ENCODE data around the gene TMEM239. TPM values are rescaled to one million over a fixed set of nuclear protein-coding genes. Genes with fewer than 3 reads are reported as not detected.

Gene TMEM239
- polyA plus RNA-seq, 1 donor (not counting 4 experiments of a cell fraction or from before 2014, with no cell fraction given): not detected

- H2AFZ ChIP-seq (ENCODE audit: control insufficient read depth, low read length): no peak overlapping the region
- H3K9ac ChIP-seq (ENCODE audit: control insufficient read depth, extremely low read depth, insufficient read depth, low read length): no peak overlapping the region
- no peaks in the 10 kb centered on the region for H3K9me3 ChIP-seq (ENCODE audit: control insufficient read depth, low read depth, low read length)
- H4K20me1 ChIP-seq (ENCODE audit: control insufficient read depth, extremely low read depth, insufficient read depth, low read length): peaks cover 6% of the 10 kb centered on the region
- peaks cover 23% of the 10 kb centered on the region for H3K27me3 ChIP-seq (ENCODE audit: control insufficient read depth, extremely low read depth, insufficient read depth, low read length)
- no peaks in the 10 kb centered on the region for H3K4me1 ChIP-seq (ENCODE audit: control insufficient read depth, extremely low read depth, insufficient read depth, low read length)
- H3K4me2 ChIP-seq (ENCODE audit: control insufficient read depth, extremely low read depth, insufficient read depth, low read depth, low read length): no peak overlapping the region
- H3K4me3 ChIP-seq (ENCODE audit: control insufficient read depth in 2 of 3, extremely low read depth in 1 of 3, insufficient read depth in 2 of 3, low read depth in 1 of 3, low read length in 3 of 3): no peak overlapping the region
- TF ChIP-seq EZH2 (IDR thresholded peaks at IDR 0.05; ENCODE audit: low read length) (no peak), CTCF (optimal IDR thresholded peaks at IDR 0.05 in 1 of 3, IDR thresholded peaks at IDR 0.05 in 1 of 3, conservative IDR thresholded peaks at IDR 0.05 in 1 of 3; ENCODE audit: extremely low read depth in 1 of 3, insufficient read depth in 2 of 3, low read length in 3 of 3) (no peak)
- no peaks in the 10 kb centered on the region for H3K79me2 ChIP-seq (ENCODE audit: control insufficient read depth, insufficient read depth, low read length)
- H3K36me3 ChIP-seq (ENCODE audit: control insufficient read depth in 2 of 2, extremely low read depth in 1 of 2, insufficient read depth in 2 of 2, low read length in 2 of 2): no peaks in the 10 kb centered on the region
- dilution Hi-C loops (cut with MboI; ENCODE audit: extremely low pct_ligation_motif_present, low sequenced_read_pairs): no loop called here
- FAIRE-seq (no peak), DNase-seq (ENCODE audit: low read depth, low spot score) (no peak)
- H3K9me1 ChIP-seq (ENCODE audit: control insufficient read depth, extremely low read depth, insufficient read depth, low read length): no peaks in the 10 kb centered on the region
- H3K27ac ChIP-seq (ENCODE audit: control insufficient read depth, insufficient read depth, low read length): no peak overlapping the region
Observed at GRCh38 chr20:2773812-2774211, 42.4 kb upstream of the TMEM239 start.

DNA sequence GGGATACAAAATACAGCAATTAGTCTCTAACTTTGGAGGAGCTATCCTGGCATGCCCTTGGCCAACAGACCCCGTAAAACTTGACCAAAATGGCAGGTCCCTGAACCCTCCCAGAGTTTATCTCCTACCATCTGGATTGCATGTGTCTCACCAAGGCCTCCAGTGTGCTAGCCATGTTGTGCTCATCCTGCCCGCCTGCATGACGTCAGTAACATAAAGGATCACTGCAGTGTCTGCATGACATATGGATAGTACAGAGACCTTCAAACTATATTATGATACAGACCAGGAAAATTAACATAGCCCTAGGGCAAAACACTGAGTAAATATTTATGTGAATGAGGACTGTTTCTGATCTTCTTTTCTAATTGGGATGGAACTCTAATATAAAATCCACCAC is 41.0 kb upstream of the TMEM239 start:
- DNase-seq (ENCODE audit: low read depth, low spot score) (no peak), FAIRE-seq (no peak)
- Histone ChIP-seq H3K79me2 (ENCODE audit: control insufficient read depth, insufficient read depth, low read length) (no peaks in the 10 kb centered on the region), H3K4me1 (ENCODE audit: control insufficient read depth, extremely low read depth, insufficient read depth, low read length) (no peaks in the 10 kb centered on the region), H4K20me1 (ENCODE audit: control insufficient read depth, extremely low read depth, insufficient read depth, low read length) (no peaks in the 10 kb centered on the region), H3K27me3 (ENCODE audit: control insufficient read depth, extremely low read depth, insufficient read depth, low read length) (peaks cover 9% of the 10 kb centered on the region), H3K9ac (ENCODE audit: control insufficient read depth, extremely low read depth, insufficient read depth, low read length) (no peak overlapping the region), H3K4me3 (ENCODE audit: control insufficient read depth in 2 of 3, extremely low read depth in 1 of 3, insufficient read depth in 2 of 3, low read depth in 1 of 3, low read length in 3 of 3) (no peak overlapping the region), H3K9me3 (ENCODE audit: control insufficient read depth, low read depth, low read length) (no peaks in the 10 kb centered on the region), H3K27ac (ENCODE audit: control insufficient read depth, insufficient read depth, low read length) (no peak overlapping the region), H3K4me2 (ENCODE audit: control insufficient read depth, extremely low read depth, insufficient read depth, low read depth, low read length) (no peak overlapping the region), H2AFZ (ENCODE audit: control insufficient read depth, low read length) (no peak overlapping the region), H3K36me3 (ENCODE audit: control insufficient read depth in 2 of 2, extremely low read depth in 1 of 2, insufficient read depth in 2 of 2, low read length in 2 of 2) (no peaks in the 10 kb centered on the region), H3K9me1 (ENCODE audit: control insufficient read depth, extremely low read depth, insufficient read depth, low read length) (no peaks in the 10 kb centered on the region)
- dilution Hi-C loops (cut with MboI; ENCODE audit: extremely low pct_ligation_motif_present, low sequenced_read_pairs): no loop called here
- TF ChIP-seq EZH2 (IDR thresholded peaks at IDR 0.05; ENCODE audit: low read length) (no peak), CTCF (optimal IDR thresholded peaks at IDR 0.05 in 1 of 3, IDR thresholded peaks at IDR 0.05 in 1 of 3, conservative IDR thresholded peaks at IDR 0.05 in 1 of 3; ENCODE audit: extremely low read depth in 1 of 3, insufficient read depth in 2 of 3, low read length in 3 of 3) (no peak)

All from keratinocyte (primary cell).